ENCODE measurements around the gene CHST9.
"Not testable (repeated sequence)": the region's sequence is repeated elsewhere in the genome, so short reads cannot be mapped to it uniquely, and the experiment has no call there.

DNA sequence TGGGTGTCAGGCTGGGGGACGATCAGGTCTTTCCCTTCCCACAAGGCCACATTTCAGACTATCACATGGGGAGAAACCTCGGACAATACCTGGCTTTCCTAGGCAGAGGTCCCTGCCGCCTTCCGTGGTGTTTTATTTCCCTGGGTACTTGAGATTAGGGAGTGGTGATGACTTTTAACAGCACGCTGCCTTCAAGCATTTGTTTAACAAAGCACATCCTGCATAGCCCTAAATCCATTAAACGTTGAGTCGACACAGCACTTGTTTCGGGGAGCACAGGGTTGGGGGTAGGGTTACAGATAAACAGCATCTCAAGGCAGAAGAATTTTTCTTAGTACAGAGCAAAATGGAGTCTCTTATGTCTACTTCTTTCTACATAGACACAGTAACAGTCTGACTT is 257.3 kb downstream of the CHST9 start:
- TF ChIP-seq, protein P1, sequence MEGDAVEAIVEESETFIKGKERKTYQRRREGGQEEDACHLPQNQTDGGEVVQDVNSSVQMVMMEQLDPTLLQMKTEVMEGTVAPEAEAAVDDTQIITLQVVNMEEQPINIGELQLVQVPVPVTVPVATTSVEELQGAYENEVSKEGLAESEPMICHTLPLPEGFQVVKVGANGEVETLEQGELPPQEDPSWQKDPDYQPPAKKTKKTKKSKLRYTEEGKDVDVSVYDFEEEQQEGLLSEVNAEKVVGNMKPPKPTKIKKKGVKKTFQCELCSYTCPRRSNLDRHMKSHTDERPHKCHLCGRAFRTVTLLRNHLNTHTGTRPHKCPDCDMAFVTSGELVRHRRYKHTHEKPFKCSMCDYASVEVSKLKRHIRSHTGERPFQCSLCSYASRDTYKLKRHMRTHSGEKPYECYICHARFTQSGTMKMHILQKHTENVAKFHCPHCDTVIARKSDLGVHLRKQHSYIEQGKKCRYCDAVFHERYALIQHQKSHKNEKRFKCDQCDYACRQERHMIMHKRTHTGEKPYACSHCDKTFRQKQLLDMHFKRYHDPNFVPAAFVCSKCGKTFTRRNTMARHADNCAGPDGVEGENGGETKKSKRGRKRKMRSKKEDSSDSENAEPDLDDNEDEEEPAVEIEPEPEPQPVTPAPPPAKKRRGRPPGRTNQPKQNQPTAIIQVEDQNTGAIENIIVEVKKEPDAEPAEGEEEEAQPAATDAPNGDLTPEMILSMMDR (IDR thresholded peaks at IDR 0.05): not testable (repeated sequence)
- not testable (repeated sequence) for TF ChIP-seq EP300 (IDR thresholded peaks at IDR 0.05); POLR2A (IDR thresholded peaks at IDR 0.05; ENCODE audit: low read length); NR3C1 (IDR thresholded peaks at IDR 0.05)

Data from A549 (cell line).